A204.1 (cell line): ENCODE data around the gene MRGPRD.
"Not testable (repeated sequence)": the region's sequence is repeated elsewhere in the genome, so short reads cannot be mapped to it uniquely, and the experiment has no call there.

ENCODE experiments used
- FAIRE-seq: peaks from 2 replicates; lab custom pipeline; 2012; peaks lifted over from hg19 to GRCh38; lab: Jason Lieb, UNC

MRGPRD gene

DNA sequence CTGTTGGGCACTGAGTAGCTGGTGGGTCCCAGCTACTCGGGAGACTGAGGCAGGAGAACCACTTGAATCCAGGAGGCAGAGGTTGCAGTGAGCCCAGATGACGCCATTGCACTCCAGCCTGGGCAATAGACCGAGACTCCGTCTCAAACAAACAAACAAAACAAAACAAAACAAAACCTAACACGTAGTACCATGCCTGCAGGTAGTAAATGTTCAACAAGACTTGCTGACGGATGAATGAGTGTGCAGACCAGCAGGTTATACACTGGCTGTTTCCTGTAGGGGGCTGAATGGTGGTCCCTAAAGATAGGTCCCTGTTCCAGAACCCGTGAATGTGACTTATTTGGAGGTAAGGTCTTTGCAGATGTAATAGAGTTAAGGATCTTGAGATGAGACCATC lies 12.8 kb upstream of the MRGPRD start:
- FAIRE-seq: no peak

- FAIRE-seq: no peak
Measured at GRCh38 chr11:68992743-68993255, 12.0 kb upstream of the MRGPRD start.

- FAIRE-seq: no peak
Measured at GRCh38 chr11:68990995-68991780, 10.4 kb upstream of the MRGPRD start.

DNA sequence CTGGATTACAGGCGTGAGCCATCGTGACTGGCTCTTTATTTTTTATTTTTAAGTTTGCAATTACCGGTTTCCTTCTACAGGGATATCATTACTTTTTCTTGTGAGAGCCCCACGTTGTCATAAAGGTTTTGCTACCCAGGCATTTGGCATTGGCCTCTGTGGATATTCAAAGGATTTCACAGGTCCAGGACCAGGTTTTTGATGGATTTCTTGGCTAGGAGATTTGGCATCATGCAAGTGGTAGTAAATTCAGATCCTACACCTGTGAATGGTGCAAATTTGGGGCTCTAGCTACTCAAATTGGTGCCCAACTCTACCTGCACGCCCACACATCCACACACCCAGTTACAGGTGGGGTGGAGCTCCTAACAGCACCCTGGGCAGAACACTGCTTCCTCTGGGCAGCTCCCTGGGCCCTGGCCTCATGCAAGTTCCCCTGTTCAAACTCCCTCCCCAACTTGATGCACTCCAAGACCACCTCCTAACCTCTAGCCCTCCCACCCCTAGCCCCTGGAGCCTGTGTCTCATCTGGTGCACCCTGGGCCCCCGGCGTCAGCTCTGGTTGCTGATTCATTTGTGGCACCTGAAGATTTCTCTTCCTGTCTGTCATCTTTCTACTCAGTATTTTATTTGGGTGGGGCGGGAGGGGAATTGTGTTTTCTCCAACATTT lies 9.3 kb upstream of the MRGPRD start:
- no peak for FAIRE-seq

DNA sequence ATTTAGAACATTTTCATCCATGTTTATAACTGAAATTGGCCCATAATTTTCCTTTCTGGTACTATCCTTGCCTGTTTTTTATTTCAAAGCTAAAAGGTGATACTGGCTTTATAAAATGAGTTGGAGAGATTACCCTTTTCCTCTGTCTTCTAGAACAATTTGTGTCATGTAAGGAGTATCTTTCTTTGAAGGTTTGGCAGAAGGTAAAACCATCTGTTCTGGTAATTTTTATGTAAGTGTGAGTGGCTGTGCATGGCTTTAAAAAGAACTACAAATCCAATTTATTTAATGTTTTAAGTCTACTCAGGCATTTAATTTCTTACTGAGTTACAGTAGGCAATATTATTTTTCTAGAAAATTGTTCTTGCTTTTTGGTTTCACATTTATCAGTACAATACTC lies 7.7 kb upstream of the MRGPRD start:
- FAIRE-seq: no peak

GRCh38 chr11:68987211-68987610 lies 6.4 kb upstream of the MRGPRD start:
- no peak for FAIRE-seq

DNA sequence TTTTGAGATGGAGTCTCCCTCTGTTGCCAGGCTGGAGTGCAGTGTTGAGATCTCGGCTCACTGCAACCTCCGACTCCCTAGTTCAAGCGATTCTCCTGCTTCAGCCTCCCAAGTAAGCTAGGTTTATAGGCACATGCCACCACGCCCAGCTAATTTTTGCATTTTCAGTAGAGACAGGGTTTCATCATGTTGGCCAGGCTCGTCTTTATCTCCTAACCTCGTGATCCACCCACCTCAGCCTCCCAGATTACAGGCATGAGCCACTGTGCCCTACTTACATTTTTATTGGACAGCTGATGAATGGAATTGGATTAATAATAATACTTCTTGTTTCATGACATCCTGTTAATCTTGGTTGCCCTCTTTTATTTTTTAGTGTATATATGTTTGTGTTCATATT lies 3.0 kb upstream of the MRGPRD start:
- FAIRE-seq: no peak

GRCh38 chr11:68982134-68982533 lies 1.3 kb upstream of the MRGPRD start:
- no peak for FAIRE-seq

DNA sequence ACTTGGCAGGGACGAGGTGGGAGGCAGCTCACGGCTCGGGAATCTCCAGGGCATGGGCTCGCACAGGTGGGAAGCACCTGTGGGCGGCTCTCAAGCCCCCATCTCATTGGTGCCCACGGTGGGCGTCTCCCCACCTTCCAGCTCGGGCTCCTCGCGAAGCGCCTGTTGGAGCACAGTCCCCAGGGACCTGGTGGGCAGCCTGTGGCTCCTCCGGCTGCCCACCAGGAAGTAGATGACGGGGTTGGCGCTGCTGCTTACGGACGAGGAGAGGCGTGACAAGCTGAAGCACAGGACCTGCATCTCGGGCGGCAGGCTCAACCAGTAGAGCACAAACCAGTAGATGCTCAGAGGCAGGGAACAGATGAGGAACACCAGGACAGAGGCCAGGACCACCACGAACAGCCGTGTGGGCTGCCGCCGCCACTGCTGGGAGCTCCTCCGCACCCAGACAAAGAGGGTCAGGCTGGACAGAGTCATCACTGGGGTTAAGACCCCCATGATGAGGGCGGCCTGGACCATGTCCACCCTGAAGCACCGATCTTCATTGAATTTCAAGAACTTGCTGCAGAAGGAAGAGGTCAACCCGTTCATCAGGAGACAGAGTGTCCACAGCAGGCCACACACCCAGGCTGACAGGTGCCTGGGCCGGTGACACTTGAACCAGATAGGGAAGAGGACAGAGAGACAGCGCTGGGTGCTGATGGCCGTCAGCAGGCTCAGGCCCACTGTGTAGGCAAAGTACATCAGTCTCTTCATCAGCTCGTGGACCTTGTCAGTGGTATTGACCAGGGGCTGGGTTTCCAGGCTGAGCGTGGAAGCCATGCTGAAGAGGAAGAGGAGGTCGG lies 633 bp downstream of the MRGPRD start:
- no peak for FAIRE-seq

DNA sequence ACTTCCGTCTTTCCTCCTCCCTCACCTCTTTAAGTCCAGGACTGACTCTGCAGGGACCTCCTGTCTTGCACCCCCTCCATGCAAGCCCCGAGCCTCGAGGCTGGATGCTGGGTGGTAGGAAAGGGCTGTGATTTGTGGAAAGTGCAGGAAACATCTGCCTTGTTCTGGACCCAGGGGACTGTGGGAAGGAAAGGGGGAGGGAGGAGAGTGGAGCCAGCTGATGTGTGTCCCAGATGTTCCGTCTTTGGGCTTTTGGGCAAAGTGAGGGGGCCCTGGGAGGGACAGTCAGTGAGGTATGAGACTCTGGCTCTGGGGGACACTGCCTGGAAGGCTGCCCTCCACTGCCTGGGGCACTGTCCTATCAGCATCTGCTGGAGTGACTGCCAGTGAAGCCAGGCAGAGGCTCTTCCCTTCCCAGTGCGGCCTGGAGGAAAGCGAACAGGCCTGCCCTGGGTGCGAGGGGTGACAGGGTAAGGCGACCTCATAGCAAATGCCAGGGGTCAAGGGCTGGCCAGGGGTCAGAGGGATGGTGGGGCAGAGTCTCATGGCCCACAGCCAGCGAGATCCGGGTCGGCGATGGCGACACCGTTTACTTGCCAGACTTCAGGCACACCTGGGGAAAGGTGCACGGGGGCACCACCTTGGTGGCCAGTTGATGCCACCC lies 1.7 kb downstream of the MRGPRD start:
- FAIRE-seq: no peak

GRCh38 chr11:68978626-68978930 lies 2.2 kb downstream of the MRGPRD start:
- FAIRE-seq: no peak

GRCh38 chr11:68977781-68978625 lies 2.8 kb downstream of the MRGPRD start:
- no peak for FAIRE-seq

DNA sequence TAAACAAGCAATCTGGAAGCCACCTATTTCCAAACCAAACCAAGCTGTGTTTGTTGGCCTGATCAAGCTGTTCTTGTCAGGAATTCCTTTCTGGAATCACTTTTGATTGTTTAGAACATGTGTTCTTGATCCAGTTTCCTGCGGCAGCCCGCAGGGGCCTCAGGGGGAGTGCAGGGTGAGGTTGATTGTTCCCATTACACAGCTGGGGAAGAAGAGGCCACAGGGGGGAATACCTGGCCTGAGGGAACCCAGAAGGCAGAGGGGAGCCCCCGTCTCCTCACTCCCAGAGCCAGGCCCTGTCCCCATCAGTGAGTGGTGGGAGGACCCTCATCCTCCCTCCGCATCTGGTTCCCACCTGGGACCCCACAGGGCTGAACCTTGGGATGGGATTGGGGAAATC lies 4.2 kb downstream of the MRGPRD start:
- no peak for FAIRE-seq

DNA sequence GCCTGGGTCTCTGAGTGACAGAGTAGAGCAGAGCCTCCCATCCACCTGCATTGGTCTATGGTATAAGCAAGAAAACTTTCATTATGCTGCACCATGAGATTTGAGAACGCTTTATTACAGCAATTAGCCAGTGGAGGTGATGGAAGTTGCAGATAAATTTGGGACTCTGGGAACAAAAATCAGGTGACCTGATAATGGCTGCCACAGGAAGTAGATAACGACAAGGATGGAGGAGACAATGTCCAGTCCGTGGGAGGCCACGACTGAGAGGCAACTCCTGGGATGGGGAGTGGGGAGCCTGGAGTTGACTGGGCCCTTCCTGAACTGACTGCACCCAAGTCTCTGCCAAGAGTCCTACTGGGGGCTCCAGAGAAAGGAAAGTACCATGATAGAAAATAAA lies 4.7 kb downstream of the MRGPRD start:
- FAIRE-seq: no peak

DNA sequence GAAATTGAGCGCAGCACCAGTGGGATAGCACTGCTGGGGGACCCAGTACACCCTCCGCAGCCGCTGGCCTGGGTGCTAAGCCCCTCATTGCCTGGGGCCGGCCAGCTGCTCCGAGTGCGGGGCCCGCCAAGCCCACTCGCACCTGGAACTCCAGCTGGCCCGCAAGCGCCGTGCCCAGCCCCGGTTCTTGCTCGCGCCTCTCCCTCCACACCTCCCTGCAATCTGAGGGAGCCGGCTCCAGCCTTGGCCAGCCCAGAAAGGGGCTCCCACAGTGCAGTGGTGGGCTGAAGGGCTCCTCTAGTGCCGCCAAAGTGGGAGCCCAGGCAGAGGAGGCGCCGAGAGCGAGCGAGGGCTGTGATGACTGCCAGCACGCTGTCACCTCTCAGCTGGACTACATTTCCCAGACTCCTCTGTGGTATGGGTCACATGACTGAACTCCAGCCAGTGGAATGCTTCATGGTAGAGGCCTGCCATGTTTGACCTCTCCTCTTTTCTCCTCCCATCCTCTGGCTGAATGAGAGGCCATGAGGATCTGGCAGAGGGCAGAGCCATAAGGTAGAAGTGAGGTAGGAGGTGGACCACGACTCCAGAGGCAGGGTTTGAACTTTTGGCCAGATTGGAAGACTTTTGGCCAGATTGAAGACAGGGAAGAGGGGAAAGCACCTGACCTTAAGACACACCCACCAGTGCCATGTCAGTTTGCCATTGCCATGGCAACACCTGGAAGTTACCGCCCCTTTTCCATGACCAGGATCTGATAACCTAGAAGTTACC lies 6.2 kb downstream of the MRGPRD start:
- no peak for FAIRE-seq

DNA sequence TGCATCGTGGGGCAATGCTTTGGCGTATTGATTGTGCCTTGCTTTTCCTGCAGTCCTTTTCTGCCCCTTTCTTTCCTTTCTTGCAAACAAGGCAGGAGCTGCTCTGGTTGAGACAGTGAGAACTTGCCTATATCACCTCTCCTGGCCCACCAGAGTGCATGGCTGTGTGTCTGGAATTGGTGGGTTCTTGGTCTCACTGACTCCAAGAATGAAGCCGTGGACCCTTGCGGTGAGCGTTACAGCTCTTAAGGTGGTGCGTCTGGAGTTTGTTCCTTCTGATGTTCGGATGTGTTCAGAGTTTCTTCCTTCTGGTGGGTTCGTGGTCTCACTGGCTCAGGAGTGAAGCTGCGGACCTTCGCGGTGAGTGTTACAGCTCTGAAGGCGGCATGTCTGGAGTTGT lies 7.1 kb downstream of the MRGPRD start:
- not testable (repeated sequence) for FAIRE-seq

DNA sequence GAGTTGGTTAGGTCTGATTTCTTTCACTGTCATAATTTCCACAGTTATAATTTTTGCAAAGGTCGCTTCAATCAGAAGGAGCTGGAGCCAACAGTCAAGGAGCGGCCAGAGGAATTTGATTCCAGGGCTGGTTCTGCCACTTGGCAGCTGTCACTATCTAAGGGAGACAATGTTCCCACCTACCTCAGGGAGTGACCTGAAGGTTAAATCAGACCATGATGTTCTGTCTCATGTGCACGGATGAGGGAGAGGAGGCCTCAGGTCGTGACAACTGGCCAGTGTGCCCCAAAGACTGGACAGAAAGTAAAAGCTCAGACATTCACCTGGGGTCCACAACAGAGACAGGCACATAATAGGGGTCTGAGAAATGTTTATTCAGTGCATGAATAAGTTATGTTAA lies 7.6 kb downstream of the MRGPRD start:
- no peak for FAIRE-seq

DNA sequence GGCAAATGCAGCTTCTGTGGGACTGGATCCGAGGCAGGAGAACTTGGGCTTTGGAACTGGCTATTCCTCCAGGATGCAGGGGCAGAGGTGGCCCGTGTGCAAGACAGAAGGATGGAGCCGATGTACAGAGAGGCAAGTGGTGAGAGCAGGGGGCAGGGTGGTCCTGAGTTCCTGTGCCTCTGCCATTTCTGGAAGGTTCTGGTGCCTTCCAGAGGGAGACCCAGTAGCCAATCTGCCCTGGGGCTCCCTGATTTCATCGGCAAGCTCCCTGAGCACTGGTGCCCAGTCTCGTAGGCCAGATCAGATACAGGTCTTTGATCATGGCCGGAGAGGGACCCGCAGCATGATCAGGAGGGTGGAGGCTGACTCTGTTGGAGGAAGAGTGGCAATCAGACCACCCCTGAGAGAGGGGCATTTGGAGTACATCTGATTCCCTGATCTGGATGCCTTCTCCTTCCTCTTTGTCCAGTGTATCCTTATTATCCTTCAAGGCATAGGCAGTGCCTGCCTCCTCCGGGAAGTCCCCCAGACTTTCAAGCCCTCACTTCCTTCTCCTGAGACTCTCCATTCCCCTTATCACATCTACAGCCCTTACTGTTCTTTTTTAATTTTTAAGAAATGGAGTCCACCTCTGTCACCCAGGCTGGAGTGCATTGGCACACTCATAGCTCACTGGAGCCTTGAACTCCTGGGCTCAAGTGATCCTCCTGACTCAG lies 9.7 kb downstream of the MRGPRD start:
- FAIRE-seq: no peak

GRCh38 chr11:68969386-68969785 lies 11.4 kb downstream of the MRGPRD start:
- no peak for FAIRE-seq
